Measurements from ENCODE around the gene OVCA2.

Gene OVCA2

GRCh38 chr17:2030779-2031163, 11.1 kb upstream of the OVCA2 start:
- no peak for TF ChIP-seq ZBTB7A (IDR thresholded peaks at IDR 0.05; ENCODE audit: low read depth)
- TF ChIP-seq RAD21 (IDR thresholded peaks at IDR 0.05; ENCODE audit: low read depth): peak; percentile 79
- 0 out of 2 replicates have a peak, but pooled peaks have one; percentile 30 for TF ChIP-seq EGR1 (IDR thresholded peaks at IDR 0.05)

GRCh38 chr17:2033153-2033552, 8.7 kb upstream of the OVCA2 start:
- TF ChIP-seq CREB1 (IDR thresholded peaks at IDR 0.05; ENCODE audit: low read depth) (no peak), TCF12 (IDR thresholded peaks at IDR 0.05; ENCODE audit: low read depth) (no peak), ZBTB7A (IDR thresholded peaks at IDR 0.05; ENCODE audit: low read depth) (no peak), REST (IDR thresholded peaks at IDR 0.05; ENCODE audit: low read depth) (no peak), FOXM1 (IDR thresholded peaks at IDR 0.05; ENCODE audit: borderline replicate concordance, low read depth) (no peak), TEAD4 (IDR thresholded peaks at IDR 0.05) (no peak), EP300 (IDR thresholded peaks at IDR 0.05; ENCODE audit: borderline replicate concordance) (no peak), USF1 (IDR thresholded peaks at IDR 0.05) (no peak), EGR1 (IDR thresholded peaks at IDR 0.05) (no peak), CEBPB (IDR thresholded peaks at IDR 0.05) (no peak), NFIC (IDR thresholded peaks at IDR 0.05) (no peak), TAF1 (IDR thresholded peaks at IDR 0.05; ENCODE audit: low read depth) (no peak), RAD21 (IDR thresholded peaks at IDR 0.05; ENCODE audit: low read depth) (no peak), YY1 (IDR thresholded peaks at IDR 0.05; ENCODE audit: low read depth) (no peak)
- TF ChIP-seq, protein P1, sequence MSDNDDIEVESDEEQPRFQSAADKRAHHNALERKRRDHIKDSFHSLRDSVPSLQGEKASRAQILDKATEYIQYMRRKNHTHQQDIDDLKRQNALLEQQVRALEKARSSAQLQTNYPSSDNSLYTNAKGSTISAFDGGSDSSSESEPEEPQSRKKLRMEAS (IDR thresholded peaks at IDR 0.05): no peak

DNA sequence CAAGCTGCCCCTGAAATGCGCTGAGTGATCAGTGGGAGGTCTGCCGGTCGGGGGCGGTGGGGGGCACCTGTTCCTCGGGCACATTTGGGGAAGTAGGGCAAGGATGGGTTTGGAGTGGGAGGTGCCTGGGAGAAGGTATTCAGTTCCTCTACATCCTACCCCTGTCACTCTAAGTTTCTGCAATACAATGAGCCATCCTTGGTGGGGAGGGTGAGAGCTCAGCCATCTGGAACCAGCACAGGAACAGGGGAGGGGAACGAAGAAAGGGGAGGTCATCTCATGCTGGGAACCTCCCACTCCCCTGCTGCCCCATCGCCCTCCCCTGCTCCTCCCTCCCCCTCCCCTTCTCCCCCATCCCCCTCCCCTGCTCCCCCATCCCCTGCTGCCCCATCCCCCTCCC, 7.7 kb upstream of the OVCA2 start:
- TF ChIP-seq NFIC (IDR thresholded peaks at IDR 0.05) (no peak), TCF12 (IDR thresholded peaks at IDR 0.05; ENCODE audit: low read depth) (no peak), TAF1 (IDR thresholded peaks at IDR 0.05; ENCODE audit: low read depth) (no peak), USF1 (IDR thresholded peaks at IDR 0.05) (no peak), CEBPB (IDR thresholded peaks at IDR 0.05) (no peak), TEAD4 (IDR thresholded peaks at IDR 0.05) (no peak), RAD21 (IDR thresholded peaks at IDR 0.05; ENCODE audit: low read depth) (no peak), FOXM1 (IDR thresholded peaks at IDR 0.05; ENCODE audit: borderline replicate concordance, low read depth) (no peak), EP300 (IDR thresholded peaks at IDR 0.05; ENCODE audit: borderline replicate concordance) (no peak), REST (IDR thresholded peaks at IDR 0.05; ENCODE audit: low read depth) (no peak), EGR1 (IDR thresholded peaks at IDR 0.05) (no peak), YY1 (IDR thresholded peaks at IDR 0.05; ENCODE audit: low read depth) (no peak), CREB1 (IDR thresholded peaks at IDR 0.05; ENCODE audit: low read depth) (no peak), ZBTB7A (IDR thresholded peaks at IDR 0.05; ENCODE audit: low read depth) (no peak)
- TF ChIP-seq, protein P1 (IDR thresholded peaks at IDR 0.05): no peak

DNA sequence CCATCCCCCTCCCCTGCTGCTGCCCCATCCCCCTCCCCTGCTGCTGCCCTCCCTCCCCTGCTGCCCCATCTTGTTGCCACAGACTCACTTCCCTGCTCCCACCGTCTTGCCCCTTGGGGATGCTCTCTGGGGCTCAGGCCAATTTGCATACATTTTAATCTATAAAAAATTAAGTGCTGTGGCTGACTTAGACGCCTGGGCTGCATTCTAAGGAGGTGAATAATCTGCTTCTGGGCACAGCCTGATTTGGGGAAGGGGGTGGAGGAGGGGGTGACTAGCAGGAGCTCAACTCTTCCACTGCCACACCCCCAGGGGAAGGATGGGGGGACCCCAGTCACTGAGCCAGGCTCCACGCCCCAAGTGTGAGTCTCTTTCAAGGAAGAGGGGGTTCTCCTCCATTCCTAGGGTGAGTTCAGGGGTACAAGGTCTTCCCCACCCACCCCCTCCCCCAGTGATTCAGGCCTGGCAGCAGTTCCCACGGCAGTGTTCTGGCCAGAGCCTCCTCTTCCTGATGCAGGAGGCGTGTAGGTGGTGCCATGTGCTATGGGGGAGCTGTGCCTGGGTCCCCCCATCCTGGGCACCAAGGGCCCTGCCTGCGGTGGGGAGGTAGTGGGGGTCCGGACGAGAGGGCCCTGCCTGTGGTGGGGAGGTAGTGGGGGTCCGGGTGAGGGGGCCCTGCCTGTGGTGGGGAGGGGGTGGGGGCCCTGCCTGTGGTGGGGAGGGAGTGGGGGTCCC, 6.8 kb upstream of the OVCA2 start:
- TF ChIP-seq TEAD4 (IDR thresholded peaks at IDR 0.05): no peak

GRCh38 chr17:2035541-2036488, 6.0 kb upstream of the OVCA2 start:
- TF ChIP-seq NFIC (IDR thresholded peaks at IDR 0.05): no peak

DNA sequence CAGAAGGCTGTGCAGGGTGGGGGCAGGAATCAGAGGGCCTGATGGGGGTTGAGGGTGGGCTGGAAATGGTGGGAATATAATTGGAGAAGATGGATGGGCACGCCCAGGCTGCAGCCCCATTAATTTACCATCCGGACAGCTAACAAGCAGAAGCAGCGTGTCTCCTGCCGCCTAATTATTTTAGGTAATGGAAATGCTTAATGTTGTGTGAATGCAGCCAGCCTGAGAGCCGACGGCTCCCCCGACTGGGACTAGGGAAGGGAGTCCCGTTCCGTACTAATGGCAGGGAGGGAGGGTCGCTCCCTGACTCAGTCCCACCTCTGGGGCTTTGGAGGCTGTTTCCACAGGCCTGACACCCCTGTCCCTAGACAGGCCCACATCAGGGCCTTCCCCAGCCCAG, 4.7 kb upstream of the OVCA2 start:
- TF ChIP-seq USF1 (IDR thresholded peaks at IDR 0.05): no peak
- no peak for TF ChIP-seq TAF1 (IDR thresholded peaks at IDR 0.05; ENCODE audit: low read depth)
- no peak for TF ChIP-seq REST (IDR thresholded peaks at IDR 0.05; ENCODE audit: low read depth)
- TF ChIP-seq ZBTB7A (IDR thresholded peaks at IDR 0.05; ENCODE audit: low read depth): no peak
- no peak for TF ChIP-seq TCF12 (IDR thresholded peaks at IDR 0.05; ENCODE audit: low read depth)

Measured in Ishikawa (cell line).